Activated CD8-positive, alpha-beta memory T cell treated with anti-CD3 and anti-CD28 coated beads for 24 hours (primary cell): ENCODE data around the gene PPARA.
"Not testable (repeated sequence)": the region's sequence is repeated elsewhere in the genome, so short reads cannot be mapped to it uniquely, and the experiment has no call there.

Experiments
- DNase-seq: peaks from one replicate; pipeline ENCODE4 v3.0.0-alpha.2; 2020

PPARA gene

GRCh38 chr22:46250783-46251125 lies 100.4 kb downstream of the PPARA start:
- no peak for DNase-seq

GRCh38 chr22:46251266-46251665 lies 100.9 kb downstream of the PPARA start:
- no peak for DNase-seq

GRCh38 chr22:46251816-46252380 lies 101.6 kb downstream of the PPARA start:
- no peak for DNase-seq

GRCh38 chr22:46256358-46256958 lies 106.1 kb downstream of the PPARA start:
- no peak for DNase-seq

DNA sequence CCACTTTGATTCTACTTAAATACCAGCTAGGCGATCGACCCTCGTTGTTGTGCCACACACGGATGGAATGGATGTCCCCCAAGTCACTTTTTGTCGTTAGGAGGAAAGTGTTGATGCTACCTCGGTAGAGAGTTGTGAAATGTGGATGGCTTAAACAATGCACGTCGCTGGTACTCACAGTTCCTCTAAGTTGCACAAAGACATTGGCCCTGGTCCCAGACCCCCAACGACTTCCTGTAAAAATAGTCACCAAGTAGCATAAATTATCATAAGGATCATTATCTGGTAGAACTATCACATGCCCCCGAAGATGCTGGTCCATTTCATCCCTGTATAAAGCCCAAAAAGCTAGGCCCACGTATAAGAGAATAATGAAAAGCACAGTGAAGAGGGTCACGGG lies 109.0 kb downstream of the PPARA start:
- no peak for DNase-seq

GRCh38 chr22:46260038-46260437 lies 109.7 kb downstream of the PPARA start:
- no peak for DNase-seq

GRCh38 chr22:46262449-46263215 lies 112.3 kb downstream of the PPARA start:
- no peak for DNase-seq

DNA sequence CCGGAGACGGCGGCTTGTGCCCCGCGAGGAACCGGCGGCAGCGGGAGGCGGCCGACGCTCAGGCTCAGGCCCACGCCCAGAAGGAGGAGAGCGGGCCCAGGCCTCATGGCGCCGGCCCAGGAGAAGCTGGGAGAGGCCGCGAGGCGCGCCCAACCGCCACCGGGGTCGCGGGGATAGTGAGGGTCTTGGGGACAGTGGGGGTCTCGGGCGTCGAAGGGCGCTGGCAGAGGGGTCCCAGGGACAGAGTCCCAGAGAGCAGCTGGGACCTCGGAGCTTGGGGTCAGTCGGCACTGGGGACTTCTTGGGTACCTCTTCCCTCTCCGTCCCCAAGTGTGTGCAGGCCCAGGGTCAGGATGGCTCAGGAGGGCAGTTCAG lies 112.9 kb downstream of the PPARA start, which contains the start of gene PKDREJ:
PKDREJ (minus strand) TSS at position 128 of the 375 bp plus-strand sequence; CDS start at position 107, 21 bp downstream.
- no peak for DNase-seq

- not testable (repeated sequence) for DNase-seq
These were observed 114.2 kb downstream of the PPARA start for GRCh38 chr22:46264520-46264919.

- not testable (repeated sequence) for DNase-seq
These were observed 115.3 kb downstream of the PPARA start for GRCh38 chr22:46265627-46266026.

DNA sequence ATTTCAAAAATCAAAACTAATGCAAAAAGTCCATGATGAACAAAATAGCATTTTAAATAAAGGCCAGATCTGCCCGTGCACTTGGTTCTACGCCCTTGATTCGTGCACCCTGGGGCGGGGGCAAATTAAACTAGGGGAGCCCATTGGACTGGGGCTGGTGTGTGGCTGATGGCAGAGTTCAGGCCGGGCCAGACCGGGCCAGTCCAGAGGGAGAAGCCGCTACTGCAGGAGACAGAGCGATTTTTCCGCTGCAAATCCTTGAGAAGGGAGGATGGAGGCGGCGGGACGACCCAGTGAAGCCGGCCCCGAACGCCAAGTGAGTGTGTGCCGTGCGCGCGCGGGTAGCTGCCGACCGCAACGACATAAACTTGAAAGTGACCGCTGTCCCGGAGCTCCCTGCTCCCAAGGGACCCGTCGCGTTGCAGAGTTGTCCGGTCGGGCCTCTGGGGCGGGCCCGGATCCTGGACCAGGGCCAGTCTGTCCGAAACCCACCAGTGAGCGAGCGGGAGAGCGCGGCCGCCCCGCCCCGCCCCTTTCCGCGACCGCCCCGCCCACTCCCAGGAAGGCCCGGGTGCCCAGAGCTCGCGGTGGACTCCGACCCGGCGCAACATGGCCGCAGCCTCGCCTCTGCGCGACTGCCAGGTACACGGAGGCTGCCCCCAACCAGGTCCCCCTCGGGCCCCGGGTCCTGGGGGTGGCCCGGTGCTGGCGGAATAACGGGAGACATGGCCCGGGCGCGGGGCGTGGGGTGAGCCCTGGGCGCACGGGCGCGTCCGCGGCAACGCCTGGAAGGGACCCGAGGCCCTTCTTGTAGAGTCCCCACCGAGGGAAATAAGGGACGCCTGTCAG lies 117.3 kb downstream of the PPARA start, which contains the start of gene TTC38:
TTC38 (plus strand) TSS at position 578 of the 849 bp plus-strand sequence; CDS start at position 610, 32 bp downstream.
- DNase-seq, result peak; percentile 83

GRCh38 chr22:46269564-46269963 lies 119.2 kb downstream of the PPARA start:
- no peak for DNase-seq

GRCh38 chr22:46272196-46272595 lies 121.9 kb downstream of the PPARA start:
- DNase-seq, result no peak

- DNase-seq, result no peak
These were observed 122.6 kb downstream of the PPARA start for GRCh38 chr22:46272762-46273431.

DNA sequence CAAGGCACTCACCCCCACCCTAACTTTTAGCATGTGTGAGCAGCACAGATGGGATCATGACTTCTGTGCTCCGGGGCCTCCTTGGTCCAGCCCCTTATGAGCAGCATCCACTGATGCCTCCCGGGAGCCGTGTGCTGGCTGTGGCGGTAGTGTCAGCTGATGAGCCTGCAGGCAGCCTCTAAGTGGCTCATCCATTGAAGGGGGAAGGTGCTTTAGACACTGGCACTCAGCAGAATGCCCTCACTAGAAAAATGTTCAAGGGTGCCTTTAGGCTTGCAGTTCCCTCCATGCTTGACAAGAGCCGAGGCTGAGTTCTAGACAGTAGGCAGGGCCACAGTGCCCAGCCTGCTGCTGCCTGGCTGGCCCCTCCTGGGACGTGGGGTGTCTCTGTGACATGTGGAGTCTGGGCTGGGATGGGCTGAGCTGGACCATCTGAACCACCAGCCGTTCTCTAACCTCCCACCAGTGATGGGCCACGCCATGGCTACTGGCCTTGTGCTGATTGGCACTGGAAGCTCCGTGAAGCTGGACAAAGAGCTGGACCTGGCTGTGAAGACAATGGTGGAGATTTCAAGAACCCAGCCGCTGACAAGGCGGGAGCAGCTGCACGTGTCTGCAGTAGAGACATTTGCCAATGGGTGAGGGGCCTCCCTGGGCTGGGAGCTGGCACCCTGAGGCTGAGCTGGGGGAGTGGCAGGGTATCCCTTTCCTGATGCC lies 123.3 kb downstream of the PPARA start:
- no peak for DNase-seq

DNA sequence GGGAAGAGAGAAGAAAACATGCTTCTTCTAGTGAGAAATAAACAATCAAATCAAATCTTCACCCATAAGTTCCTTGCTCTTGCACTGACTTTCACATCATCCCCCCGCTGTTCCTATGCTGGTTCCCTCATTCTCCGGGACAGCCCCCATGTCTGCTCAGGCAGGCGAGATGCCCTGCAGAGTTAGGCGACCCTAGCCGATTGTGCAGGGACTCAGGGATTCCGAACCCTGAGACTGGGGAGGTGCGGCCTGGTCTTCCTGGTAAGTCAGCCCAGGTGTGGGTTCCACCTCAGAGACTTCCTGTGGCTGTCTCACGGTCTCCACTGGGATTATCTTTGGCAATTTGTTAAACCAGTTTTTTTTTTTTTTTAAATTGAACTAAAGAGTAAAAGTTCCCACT lies 124.1 kb downstream of the PPARA start:
- no peak for DNase-seq

GRCh38 chr22:46275455-46276122 lies 125.3 kb downstream of the PPARA start:
- no peak for DNase-seq

DNA sequence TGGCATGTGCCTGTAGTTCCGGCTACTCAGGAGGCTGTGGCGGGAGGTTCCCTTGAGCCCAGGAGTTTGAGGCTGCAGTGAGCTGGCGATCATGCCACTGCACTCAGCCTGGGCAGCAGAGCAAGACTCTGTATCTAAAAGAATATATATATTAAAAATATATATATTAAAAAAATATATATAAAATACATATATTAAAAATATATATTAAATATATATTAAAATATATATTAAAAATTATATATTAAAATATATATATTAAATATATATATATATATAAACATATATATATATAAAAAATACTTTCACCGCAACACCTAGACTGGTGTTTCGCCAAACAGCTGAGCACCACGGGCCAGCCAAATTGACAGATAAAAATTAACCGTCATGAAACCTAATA lies 126.2 kb downstream of the PPARA start:
- no peak for DNase-seq

GRCh38 chr22:46278656-46279645 lies 128.6 kb downstream of the PPARA start:
- DNase-seq, result no peak
